CD4-positive, CD25-positive, alpha-beta regulatory T cell (primary cell): ENCODE measurements around the gene ZBTB16. TPM values are rescaled to one million over a fixed set of nuclear protein-coding genes. Genes with fewer than 3 reads are reported as not detected.

Source experiments
- ATAC-seq, 2 donors: fragments of 150-1000 bp; cut with Tn5 transposase; one replicate each; pipeline ENCODE4 v1.10.0; 2021; ENCODE audit warnings: low read depth in 2 of 2, moderate number of reproducible peaks in 2 of 2, moderate library complexity in 1 of 2
- DNase-seq, 3 donors: peaks; one replicate each; pipeline versions ENCODE4 v3.0.0 to v3.0.0-alpha.2; 2012 to 2022; ENCODE audit warnings: mixed read lengths in 1 of 3
- H3K27ac ChIP-seq: one replicate; pipeline ENCODE4 v1.7.0; 2013; ENCODE audit warnings: mild to moderate bottlenecking, low read length; ENCODE audit not compliant: insufficient read depth, poor library complexity, severe bottlenecking
- H3K27me3 ChIP-seq: one replicate; pipeline ENCODE4 v1.7.0; 2013; ENCODE audit warnings: low read length; ENCODE audit not compliant: control insufficient read depth, insufficient read depth
- H3K36me3 ChIP-seq: one replicate; pipeline ENCODE4 v1.7.0; 2013; ENCODE audit warnings: mild to moderate bottlenecking, low read length, moderate library complexity; ENCODE audit not compliant: control insufficient read depth, insufficient read depth
- H3K4me1 ChIP-seq: 2 replicates; pipeline ENCODE4 v1.7.0; 2013; ENCODE audit warnings: mild to moderate bottlenecking, low read length; ENCODE audit not compliant: insufficient read depth, control insufficient read depth, poor library complexity, severe bottlenecking
- H3K4me3 ChIP-seq: one replicate; pipeline ENCODE4 v1.7.0; 2013; ENCODE audit warnings: low read depth, mild to moderate bottlenecking, low read length, moderate library complexity
- H3K9me3 ChIP-seq, 2 experiments: 1 replicate in 1 of 2; 2 replicates in 1 of 2; pipeline ENCODE4 v1.7.0; 2013; ENCODE audit warnings: low read length in 2 of 2, mild to moderate bottlenecking in 1 of 2, moderate library complexity in 1 of 2; ENCODE audit not compliant: control insufficient read depth in 2 of 2
- H3K27ac Mint-ChIP-seq, 3 donors: one replicate each; pipeline ENCODE4 v1.8.0; 2020 to 2022; ENCODE audit warnings: mild to moderate bottlenecking in 3 of 3, mixed read lengths in 3 of 3, moderate library complexity in 2 of 3
- H3K27me3 Mint-ChIP-seq: one replicate; pipeline ENCODE4 v1.8.0; 2022; ENCODE audit warnings: mild to moderate bottlenecking, mixed read lengths
- H3K36me3 Mint-ChIP-seq: one replicate; pipeline ENCODE4 v1.8.0; 2020; ENCODE audit warnings: mixed read lengths
- H3K4me1 Mint-ChIP-seq, 4 donors: one replicate each; pipeline ENCODE4 v1.8.0; 2020 to 2022; ENCODE audit warnings: mixed read lengths in 4 of 4, mild to moderate bottlenecking in 1 of 4
- H3K4me3 Mint-ChIP-seq, 4 donors: one replicate each; pipeline ENCODE4 v1.8.0; 2020 to 2022; ENCODE audit warnings: mild to moderate bottlenecking in 4 of 4, mixed read lengths in 4 of 4, moderate library complexity in 3 of 4
- H3K9me3 Mint-ChIP-seq, 7 donors: one replicate each; pipeline ENCODE4 v1.8.0; 2020 to 2022; ENCODE audit warnings: mixed read lengths in 7 of 7, mild to moderate bottlenecking in 3 of 7, moderate library complexity in 2 of 7
- polyA plus RNA-seq, 4 donors: library from polyadenylated mRNA; unstranded; fragments of 300-500 nt; fragmentation: Illumina TruSeq; gene quantifications; one replicate each; pipeline ENCODE4 v1.2.3, GENCODE V29; 2021
- total RNA-seq: library from RNA; stranded (reverse); gene quantifications from one replicate; pipeline ENCODE4 v1.2.3, GENCODE V29; 2022

The ZBTB16 gene
- total and polyA plus RNA-seq, 5 donors from 2014 or later, result 2.9 to 28.1 (median 8.5) TPM

GRCh38 chr11:114066046-114066648 lies 6.6 kb downstream of the ZBTB16 start:
- H3K36me3 Mint-ChIP-seq, result no peaks in the 10 kb centered on the region
- Histone ChIP-seq H3K27ac (no peak overlapping the region), H3K9me3 (no peaks in the 10 kb centered on the region), H3K36me3 (no peaks in the 10 kb centered on the region), H3K4me1 (peaks cover 2% of the 10 kb centered on the region), H3K4me3 (no peak overlapping the region), H3K27me3 (peaks cover 4% of the 10 kb centered on the region)
- DNase-seq, result no peak
- H3K27me3 Mint-ChIP-seq, result peaks cover 27% of the 10 kb centered on the region
- peaks cover 0 to 18% (median 5%) of the 10 kb centered on the region in 4 donors for H3K4me1 Mint-ChIP-seq
- peak overlapping the region in 1 of 4 donors; percentile 48 for H3K4me3 Mint-ChIP-seq
- ATAC-seq, result no peak
- peak overlapping the region in 2 of 3 donors; percentile 66 to 77 for H3K27ac Mint-ChIP-seq
- H3K9me3 Mint-ChIP-seq, result no peaks in the 10 kb centered on the region

GRCh38 chr11:114068327-114068726 lies 8.8 kb downstream of the ZBTB16 start:
- DNase-seq, result no peak
- Histone ChIP-seq H3K4me1 (no peaks in the 10 kb centered on the region), H3K9me3 (no peaks in the 10 kb centered on the region), H3K4me3 (no peak overlapping the region), H3K27me3 (no peaks in the 10 kb centered on the region), H3K27ac (no peak overlapping the region), H3K36me3 (no peaks in the 10 kb centered on the region)
- no peaks in the 10 kb centered on the region for H3K36me3 Mint-ChIP-seq
- no peak for ATAC-seq
- H3K9me3 Mint-ChIP-seq, result no peaks in the 10 kb centered on the region
- H3K27ac Mint-ChIP-seq, result no peak overlapping the region
- H3K27me3 Mint-ChIP-seq, result peaks cover 6% of the 10 kb centered on the region
- H3K4me3 Mint-ChIP-seq, result no peak overlapping the region
- H3K4me1 Mint-ChIP-seq, result peaks cover 0 to 23% (median 5%) of the 10 kb centered on the region in 4 donors

- Mint-ChIP-seq H3K4me1 (peaks cover 5 to 37% (median 13%) of the 10 kb centered on the region in 4 donors), H3K27ac (no peak overlapping the region), H3K36me3 (no peaks in the 10 kb centered on the region), H3K9me3 (no peaks in the 10 kb centered on the region), H3K4me3 (no peak overlapping the region), H3K27me3 (peaks cover 4% of the 10 kb centered on the region)
- no peaks in the 10 kb centered on the region for H3K9me3 ChIP-seq
- no peaks in the 10 kb centered on the region for H3K27me3 ChIP-seq
- peaks cover 11% of the 10 kb centered on the region for H3K4me1 ChIP-seq
- DNase-seq (no peak), ATAC-seq (no peak)
- no peaks in the 10 kb centered on the region for H3K36me3 ChIP-seq
- H3K4me3 ChIP-seq, result no peak overlapping the region
- no peak overlapping the region for H3K27ac ChIP-seq
These were observed 11.1 kb downstream of the ZBTB16 start for GRCh38 chr11:114070464-114071139.

DNA sequence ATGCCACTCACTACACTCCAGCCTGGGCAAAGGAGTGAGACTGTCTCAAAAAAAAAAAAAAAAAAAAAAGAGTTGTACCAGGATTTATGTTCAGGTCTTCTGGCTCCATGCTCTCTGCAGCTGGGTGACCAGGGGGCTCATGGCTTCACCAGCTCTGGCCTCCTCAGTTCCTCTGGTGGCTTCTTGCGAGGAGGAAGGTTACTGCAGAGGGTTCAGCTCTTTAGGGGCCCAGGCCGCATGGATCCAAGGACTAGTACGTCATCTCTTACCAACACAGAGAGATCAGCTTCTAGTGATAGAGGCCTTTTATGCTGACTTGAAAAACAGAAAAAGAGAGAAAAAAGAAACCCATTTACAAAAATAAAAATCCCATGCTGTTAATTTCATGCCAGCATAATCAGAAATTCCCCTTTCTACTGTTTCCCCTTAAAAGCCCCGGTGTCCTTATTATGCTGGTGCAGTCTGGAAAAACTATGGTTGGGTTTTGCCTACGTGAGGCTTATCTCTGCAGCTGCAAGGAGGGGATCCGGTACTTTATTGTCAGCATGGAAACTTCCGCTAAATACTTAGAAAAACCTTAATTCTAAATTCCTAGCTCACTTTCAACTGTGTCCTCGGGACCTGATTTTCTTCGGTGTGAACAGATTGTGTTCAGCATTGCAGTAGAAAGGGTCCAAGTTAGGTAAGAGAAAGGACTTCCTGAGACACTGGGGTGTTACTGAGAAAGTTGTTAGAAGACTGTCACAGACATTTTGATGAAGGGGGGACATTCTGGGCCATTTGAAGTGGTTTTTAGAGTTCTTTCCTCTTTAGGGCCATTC lies 13.7 kb downstream of the ZBTB16 start:
- peak overlapping the region; percentile 53 to 61 (median 56) for H3K4me3 Mint-ChIP-seq
- H3K27ac ChIP-seq, result peak overlapping the region; percentile 57
- ATAC-seq (peak; percentile 28 to 33), DNase-seq (peak in 1 of 3 donors; percentile 32)
- peaks cover 23% of the 10 kb centered on the region for H3K4me1 ChIP-seq
- peaks cover 4% of the 10 kb centered on the region for H3K27me3 Mint-ChIP-seq
- H3K36me3 ChIP-seq, result no peaks in the 10 kb centered on the region
- H3K4me1 Mint-ChIP-seq, result peaks cover 11 to 55% (median 32%) of the 10 kb centered on the region in 4 donors
- peak overlapping the region; percentile 27 for H3K4me3 ChIP-seq
- H3K36me3 Mint-ChIP-seq, result no peaks in the 10 kb centered on the region
- no peaks in the 10 kb centered on the region for H3K27me3 ChIP-seq
- peak overlapping the region; percentile 69 to 90 (median 77) for H3K27ac Mint-ChIP-seq
- no peaks in the 10 kb centered on the region for H3K9me3 ChIP-seq
- no peaks in the 10 kb centered on the region for H3K9me3 Mint-ChIP-seq

DNA sequence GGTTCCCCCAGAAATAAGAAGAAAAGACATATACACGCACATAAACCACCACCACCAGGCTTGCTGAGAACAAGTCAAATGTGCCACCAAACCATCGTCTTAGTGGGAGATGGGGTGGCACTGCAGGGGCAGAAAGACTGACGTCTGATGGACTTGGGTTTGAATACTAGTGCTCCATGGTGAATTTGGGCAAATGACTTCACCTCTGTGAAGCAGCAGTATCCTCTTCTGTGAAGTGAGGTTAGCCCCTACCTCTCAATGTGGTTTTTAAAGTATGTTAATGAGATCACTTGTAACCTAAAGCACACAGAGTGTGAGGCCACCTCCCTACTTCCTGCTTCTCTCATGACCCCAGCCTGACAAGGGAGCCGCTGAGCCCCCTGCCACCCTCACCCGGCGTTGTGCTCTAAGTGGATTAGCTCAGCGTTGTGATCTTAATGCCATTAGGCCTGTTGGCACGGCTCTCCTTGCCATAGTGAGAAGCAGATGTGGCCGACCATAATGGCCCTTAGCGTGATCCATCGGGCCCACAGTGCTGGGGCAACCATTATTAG lies 14.4 kb downstream of the ZBTB16 start:
- Histone ChIP-seq H3K4me1 (peaks cover 24% of the 10 kb centered on the region), H3K36me3 (no peaks in the 10 kb centered on the region), H3K27ac (peak overlapping the region; percentile 57), H3K27me3 (no peaks in the 10 kb centered on the region), H3K9me3 (no peaks in the 10 kb centered on the region), H3K4me3 (peak overlapping the region; percentile 27)
- peaks cover 0 to 1% (median 0%) of the 10 kb centered on the region in 7 donors for H3K9me3 Mint-ChIP-seq
- peaks cover 11 to 61% (median 35%) of the 10 kb centered on the region in 4 donors for H3K4me1 Mint-ChIP-seq
- DNase-seq, result peak in 2 of 3 donors; percentile 34 to 66
- peak; percentile 52 to 65 for ATAC-seq
- H3K36me3 Mint-ChIP-seq, result no peaks in the 10 kb centered on the region
- peaks cover 2% of the 10 kb centered on the region for H3K27me3 Mint-ChIP-seq
- H3K27ac Mint-ChIP-seq, result peak overlapping the region; percentile 69 to 90 (median 77)
- H3K4me3 Mint-ChIP-seq, result peak overlapping the region; percentile 13 to 61 (median 56)

DNA sequence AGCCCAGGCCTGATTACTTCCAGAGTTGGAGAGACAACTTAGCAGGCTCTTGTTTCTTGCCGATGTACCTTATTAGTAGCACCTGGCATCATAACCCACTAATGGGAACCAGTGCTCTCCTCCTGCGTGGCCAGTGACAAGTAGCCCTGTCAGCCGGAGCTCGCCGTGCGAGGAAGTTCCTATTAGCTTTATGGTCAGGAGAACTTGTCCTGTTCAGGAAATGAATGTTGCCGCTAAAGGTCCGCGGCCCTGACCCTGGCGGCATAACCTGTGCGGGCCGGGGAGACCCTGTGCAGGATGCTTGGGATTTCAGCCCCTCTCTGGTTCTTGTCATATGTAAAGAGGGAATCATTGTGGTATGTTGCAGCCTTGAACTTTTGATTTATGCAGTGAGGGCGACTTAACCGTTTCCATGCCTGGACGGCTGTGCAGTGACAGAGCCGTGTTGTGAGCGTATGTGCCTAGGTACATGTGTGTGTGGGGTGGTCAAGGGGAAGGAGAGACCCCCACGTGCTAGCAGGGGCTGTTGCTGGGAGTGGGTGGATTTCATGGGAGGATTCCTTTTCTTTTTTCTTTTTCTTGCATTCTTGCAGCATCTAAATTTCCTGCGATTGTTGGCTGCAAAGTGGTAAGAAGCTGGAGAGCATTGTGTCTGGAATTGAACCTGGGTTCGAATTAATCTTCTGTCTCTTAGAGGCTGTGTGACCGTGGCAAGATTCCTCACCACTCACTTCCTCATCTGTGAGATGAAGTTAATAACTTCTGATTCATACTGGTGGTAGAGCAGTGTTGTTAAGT lies 15.2 kb downstream of the ZBTB16 start:
- Histone ChIP-seq H3K4me1 (peaks cover 24% of the 10 kb centered on the region), H3K9me3 (no peaks in the 10 kb centered on the region), H3K27ac (no peak overlapping the region), H3K27me3 (no peaks in the 10 kb centered on the region), H3K36me3 (no peaks in the 10 kb centered on the region), H3K4me3 (no peak overlapping the region)
- ATAC-seq (no peak), DNase-seq (no peak)
- no peaks in the 10 kb centered on the region for H3K36me3 Mint-ChIP-seq
- H3K4me3 Mint-ChIP-seq, result peak overlapping the region in 2 of 4 donors; percentile 24 to 39
- peak overlapping the region in 2 of 3 donors; percentile 39 to 77 for H3K27ac Mint-ChIP-seq
- H3K9me3 Mint-ChIP-seq, result peaks cover 0 to 1% (median 0%) of the 10 kb centered on the region in 7 donors
- H3K27me3 Mint-ChIP-seq, result no peaks in the 10 kb centered on the region
- H3K4me1 Mint-ChIP-seq, result peaks cover 11 to 69% (median 40%) of the 10 kb centered on the region in 4 donors

DNA sequence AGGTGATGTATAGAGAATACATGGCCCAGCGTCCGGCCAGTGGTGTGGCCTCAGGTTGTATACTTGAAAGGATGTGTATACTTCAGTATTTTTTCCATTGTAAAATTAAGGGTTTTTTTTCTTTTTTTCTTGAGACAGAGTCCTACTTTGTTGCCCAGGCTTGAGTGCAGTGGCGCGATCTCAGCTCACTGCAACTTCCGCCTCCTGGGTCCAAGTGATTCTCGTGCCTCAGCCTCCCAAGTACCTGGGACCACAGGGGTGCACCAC lies 15.8 kb downstream of the ZBTB16 start:
- Histone ChIP-seq H3K27ac (no peak overlapping the region), H3K4me1 (peaks cover 28% of the 10 kb centered on the region), H3K27me3 (no peaks in the 10 kb centered on the region), H3K9me3 (no peaks in the 10 kb centered on the region), H3K4me3 (no peak overlapping the region), H3K36me3 (no peaks in the 10 kb centered on the region)
- Mint-ChIP-seq H3K27me3 (no peaks in the 10 kb centered on the region), H3K4me1 (peaks cover 11 to 74% (median 45%) of the 10 kb centered on the region in 4 donors), H3K4me3 (no peak overlapping the region), H3K9me3 (peaks cover 0 to 1% (median 0%) of the 10 kb centered on the region in 7 donors), H3K36me3 (no peaks in the 10 kb centered on the region), H3K27ac (peak overlapping the region in 2 of 3 donors; percentile 39 to 77)
- ATAC-seq, result no peak
- no peak for DNase-seq
